HCT116 (cell line): ENCODE results near the gene UTS2R. TPM values are rescaled to one million over a fixed set of nuclear protein-coding genes. Genes with fewer than 3 reads are reported as not detected.
A peak's percentile ranks its signal among the peaks of the same experiment; 100 is the strongest.

ENCODE experiments used
- ATAC-seq: fragments of 200-7000 bp; cut with Tn5 transposase; 2 replicates; pipeline ENCODE4 v1.9.1; 2020; ENCODE audit warnings: mild to moderate bottlenecking, moderate library complexity
- BruUV-seq: library from RNA; stranded (reverse); fragments of 400-500 nt; replicated peaks from 2 replicates; lab custom pipeline; 2021; lab: Mats Ljungman, UMichigan
- CTCF ChIA-PET: fragments of 300-600 bp; sonication (Branson Sonifier 250); formaldehyde crosslinking; loops from one replicate; lab custom pipeline; 2021; ENCODE audit warnings: antibody characterized with exemption; lab: Charles Lee
- POLR2A ChIA-PET: fragments of 300-600, 350-600 bp; sonication (Branson Sonifier 250); formaldehyde crosslinking; loops from one replicate; lab custom pipeline; 2021; ENCODE audit warnings: antibody characterized with exemption; lab: Charles Lee
- RAD21 ChIA-PET, 2 experiments: fragments of 300-600 bp; sonication (Branson Sonifier 250); formaldehyde crosslinking; loops; one replicate each; lab custom pipeline; 2023; ENCODE audit warnings: low total read pairs in 2 of 2; ENCODE audit not compliant: uncharacterized antibody in 2 of 2, unreplicated experiment in 2 of 2, low non-redundant PET in 1 of 2; lab: Charles Lee
- DNase-seq: peaks from one replicate; pipeline ENCODE4 v3.0.0-alpha.2; 2010; ENCODE audit warnings: low read depth, low spot score
- H2AFZ ChIP-seq: fragments of 200-600 bp; shearing (Covaris generic), sonication (generic); 2 replicates; pipeline ENCODE4 v1.6.1; 2017; ENCODE audit warnings: low read depth, mixed run types, mixed read lengths, antibody characterized with exemption, low read length; ENCODE audit not compliant: poor library complexity, severe bottlenecking
- H3K27ac ChIP-seq: 2 replicates; pipeline ENCODE4 v1.5.1; 2012; ENCODE audit warnings: low read depth, low read length
- H3K27me3 ChIP-seq: fragments of 200-600 bp; sonication (generic); 2 replicates; pipeline ENCODE4 v1.6.1; 2016; ENCODE audit warnings: mixed run types, low read length, mixed read lengths; ENCODE audit not compliant: insufficient read depth
- H3K36me3 ChIP-seq, 2 experiments: fragments of 200-500 bp in 1 of 2; fragments of 200-600 bp in 1 of 2; sonication (Bioruptor generic) in 1 of 2; sonication (generic) in 1 of 2; 2 replicates each; pipeline versions ENCODE4 v1.5.1 to v1.6.1; 2014 to 2016; ENCODE audit warnings: low read length in 2 of 2, inconsistent platforms in 1 of 2, mixed read lengths in 1 of 2, mixed run types in 1 of 2; ENCODE audit not compliant: insufficient read depth in 2 of 2, control insufficient read depth in 1 of 2
- H3K4me1 ChIP-seq, 2 experiments: fragments of 200-600 bp in 1 of 2; sonication (generic) in 1 of 2; 2 replicates each; pipeline versions ENCODE4 v1.5.1 to v1.6.1; 2012 to 2017; ENCODE audit warnings: low read length in 2 of 2, inconsistent platforms in 1 of 2, mild to moderate bottlenecking in 1 of 2, mixed read lengths in 1 of 2, mixed run types in 1 of 2, moderate library complexity in 1 of 2; ENCODE audit not compliant: insufficient read depth in 2 of 2, control insufficient read depth in 1 of 2
- H3K4me2 ChIP-seq: fragments of 200-600 bp; sonication (generic); 2 replicates; pipeline ENCODE4 v1.6.1; 2017; ENCODE audit warnings: mixed run types, low read length, mixed read lengths
- H3K4me3 ChIP-seq, 2 experiments: fragments of 200-600 bp in 1 of 2; sonication (generic) in 1 of 2; replicated peaks in 1 of 2; 2 replicates each; pipeline ENCODE4 v1.5.1; 2011 to 2016; ENCODE audit warnings: low read length in 2 of 2, control low read depth in 1 of 2, low read depth in 1 of 2, mild to moderate bottlenecking in 1 of 2, mixed read lengths in 1 of 2, mixed run types in 1 of 2
- H3K79me2 ChIP-seq: fragments of 200-600 bp; sonication (generic); 2 replicates; pipeline ENCODE4 v1.6.1; 2017; ENCODE audit warnings: mild to moderate bottlenecking, mixed run types, low read length, moderate library complexity, mixed read lengths; ENCODE audit not compliant: insufficient read depth
- H3K9ac ChIP-seq: fragments of 200-600 bp; sonication (generic); 2 replicates; pipeline ENCODE4 v1.6.1; 2016; ENCODE audit warnings: low read length, mixed read lengths
- H3K9me2 ChIP-seq: fragments of 200-600 bp; sonication (generic), shearing (Covaris generic); 2 replicates; pipeline ENCODE4 v1.6.1; 2017; ENCODE audit warnings: mixed run types, mild to moderate bottlenecking, moderate library complexity; ENCODE audit not compliant: insufficient read depth
- H3K9me3 ChIP-seq, 2 experiments: fragments of 200-500 bp in 1 of 2; fragments of 200-600 bp in 1 of 2; sonication (Bioruptor generic) in 1 of 2; sonication (generic) in 1 of 2; 2 replicates each; pipeline ENCODE4 v1.6.1; 2014 to 2017; ENCODE audit warnings: low read length in 2 of 2, mixed read lengths in 2 of 2, inconsistent platforms in 1 of 2, low read depth in 1 of 2, mild to moderate bottlenecking in 1 of 2, mixed run types in 1 of 2, moderate library complexity in 1 of 2; ENCODE audit not compliant: control insufficient read depth in 1 of 2, insufficient read depth in 1 of 2
- H4K20me1 ChIP-seq: fragments of 200-600 bp; sonication (generic), shearing (Covaris generic); 2 replicates; pipeline ENCODE4 v1.6.1; 2017; ENCODE audit warnings: mixed run types, mild to moderate bottlenecking, moderate library complexity; ENCODE audit not compliant: insufficient read depth
- FOSL1 ChIP-seq: IDR thresholded peaks from 2 replicates; pipeline ENCODE4 v1.6.1; 2012; ENCODE audit warnings: low read depth
- JUND ChIP-seq: IDR thresholded peaks from 2 replicates; pipeline ENCODE4 v1.6.1; 2012
- POLR2AphosphoS5 ChIP-seq: IDR thresholded peaks from 2 replicates; pipeline ENCODE4 v1.6.1; 2011; ENCODE audit warnings: mild to moderate bottlenecking, low read depth, low read length, moderate library complexity
- SIN3A ChIP-seq: IDR thresholded peaks from 2 replicates; pipeline ENCODE4 v1.6.1; 2012; ENCODE audit warnings: low read depth
- TCF7L2 ChIP-seq: IDR thresholded peaks from 2 replicates; pipeline ENCODE4 v1.7.0; 2011; ENCODE audit warnings: borderline replicate concordance, inconsistent platforms; ENCODE audit not compliant: insufficient read depth, insufficient read length; ENCODE audit errors: extremely low read depth
- ZNF274 ChIP-seq: fragments of 200-500 bp; sonication (Bioruptor generic); IDR thresholded peaks from 2 replicates; pipeline ENCODE4 v1.6.1; 2014; ENCODE audit warnings: mild to moderate bottlenecking, low read depth, low read length, inconsistent platforms
- intact Hi-C: fragments of 100-400 bp; cut with micrococcal nuclease; formaldehyde crosslinking; loops from 2 replicates; pipeline ENCODE4 v1.10.0; 2022
- total RNA-seq: library from RNA; stranded (reverse); gene quantifications from one replicate; pipeline ENCODE4 v1.2.1, GENCODE V29; 2021; ENCODE audit not compliant: unreplicated experiment
- TF ChIP-seq, protein P1 (sequence below): IDR thresholded peaks from 2 replicates; pipeline ENCODE4 v1.6.1; 2011; ENCODE audit warnings: mild to moderate bottlenecking, low read length, moderate library complexity; ENCODE audit not compliant: insufficient replicate concordance; ENCODE audit errors: extremely low read depth
- TF ChIP-seq, protein P2 (sequence below): IDR thresholded peaks from 2 replicates; pipeline ENCODE4 v1.6.1; 2012

UTS2R gene
- total RNA-seq, 1 experiment from 2014 or later = not detected

- Histone ChIP-seq H3K9me3 (no peaks in the 10 kb centered on the region), H3K27me3 (no peaks in the 10 kb centered on the region), H4K20me1 (peaks cover 6% of the 10 kb centered on the region; the same call in 1 of the 2 replicates), H3K9me2 (no peaks in the 10 kb centered on the region), H3K9ac (no peak overlapping the region), H2AFZ (no peak overlapping the region), H3K79me2 (no peaks in the 10 kb centered on the region; the same call in 1 of the 2 replicates), H3K4me3 (no peak overlapping the region), H3K27ac (no peak overlapping the region), H3K4me2 (no peak overlapping the region), H3K36me3 (peaks cover 0 to 7% of the 10 kb centered on the region in 2 experiments; a peak in 2 of 4 replicates), H3K4me1 (peaks cover 5 to 12% of the 10 kb centered on the region in 2 experiments)
- TF ChIP-seq SIN3A (no peak), ZNF274 (no peak), JUND (no peak), POLR2AphosphoS5 (no peak), TCF7L2 (peak; percentile 23), FOSL1 (no peak)
- TF ChIP-seq, protein P1, sequence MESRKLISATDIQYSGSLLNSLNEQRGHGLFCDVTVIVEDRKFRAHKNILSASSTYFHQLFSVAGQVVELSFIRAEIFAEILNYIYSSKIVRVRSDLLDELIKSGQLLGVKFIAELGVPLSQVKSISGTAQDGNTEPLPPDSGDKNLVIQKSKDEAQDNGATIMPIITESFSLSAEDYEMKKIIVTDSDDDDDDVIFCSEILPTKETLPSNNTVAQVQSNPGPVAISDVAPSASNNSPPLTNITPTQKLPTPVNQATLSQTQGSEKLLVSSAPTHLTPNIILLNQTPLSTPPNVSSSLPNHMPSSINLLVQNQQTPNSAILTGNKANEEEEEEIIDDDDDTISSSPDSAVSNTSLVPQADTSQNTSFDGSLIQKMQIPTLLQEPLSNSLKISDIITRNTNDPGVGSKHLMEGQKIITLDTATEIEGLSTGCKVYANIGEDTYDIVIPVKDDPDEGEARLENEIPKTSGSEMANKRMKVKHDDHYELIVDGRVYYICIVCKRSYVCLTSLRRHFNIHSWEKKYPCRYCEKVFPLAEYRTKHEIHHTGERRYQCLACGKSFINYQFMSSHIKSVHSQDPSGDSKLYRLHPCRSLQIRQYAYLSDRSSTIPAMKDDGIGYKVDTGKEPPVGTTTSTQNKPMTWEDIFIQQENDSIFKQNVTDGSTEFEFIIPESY = no peak
- TF ChIP-seq, protein P2, sequence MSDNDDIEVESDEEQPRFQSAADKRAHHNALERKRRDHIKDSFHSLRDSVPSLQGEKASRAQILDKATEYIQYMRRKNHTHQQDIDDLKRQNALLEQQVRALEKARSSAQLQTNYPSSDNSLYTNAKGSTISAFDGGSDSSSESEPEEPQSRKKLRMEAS = no peak
- intact Hi-C loops = loop anchor here (10.0 kb wide), 2 partner anchors 142 to 378 kb away; partner anchors contain the start of genes DCXR and RAC3
- CTCF ChIA-PET = interaction anchor here (2.0 kb wide), 1 partner anchor 56 kb away, joined by 7 read pairs; no protein-coding TSS in a partner anchor
- no peak for ATAC-seq
- POLR2A ChIA-PET = no interaction called here
- BruUV-seq = no TSS peak
- RAD21 ChIA-PET = interaction anchor here in 1 of 2 experiments (0.5 kb wide), 1 partner anchor 120 kb away, joined by 7 read pairs; no protein-coding TSS in a partner anchor
- no peak for DNase-seq
Observed at GRCh38 chr17:82412535-82413520, 41.3 kb downstream of the UTS2R start.
